Transverse colon (tissue), 4 donors: ENCODE measurements around the gene TECPR1. TPM values are rescaled to one million over a fixed set of nuclear protein-coding genes. Genes with fewer than 3 reads are reported as not detected.

Experiments
- DNase-seq: peaks from one replicate; pipeline ENCODE4 v3.0.0-alpha.2; 2019
- H3K27ac ChIP-seq, 4 donors: fragments of 200-600 bp; sonication (generic); 2 replicates each; pipeline ENCODE4 v1.5.1; 2016 to 2018; ENCODE audit warnings: inconsistent platforms in 4 of 4
- H3K27me3 ChIP-seq: fragments of 200-600 bp; sonication (generic); 2 replicates; pipeline ENCODE4 v1.5.1; 2017; ENCODE audit warnings: inconsistent platforms
- H3K36me3 ChIP-seq, 4 donors: fragments of 200-600 bp; sonication (generic); 2 replicates each; pipeline ENCODE4 v1.5.1; 2017 to 2019; ENCODE audit warnings: inconsistent platforms in 4 of 4
- H3K4me1 ChIP-seq, 4 donors: fragments of 200-600 bp; sonication (generic); 2 replicates each; pipeline ENCODE4 v1.5.1; 2017 to 2020; ENCODE audit warnings: inconsistent platforms in 4 of 4
- H3K4me3 ChIP-seq, 4 donors: fragments of 200-600 bp; sonication (generic); 1 replicate in 1 of 4; 2 replicates in 3 of 4; pipeline versions ENCODE4 v1.5.1 to v1.6.1; 2017 to 2019; ENCODE audit warnings: inconsistent platforms in 4 of 4
- H3K9me3 ChIP-seq, 2 donors: fragments of 200-600 bp; sonication (generic); 2 replicates each; pipeline ENCODE4 v1.5.1; 2017 to 2019; ENCODE audit warnings: inconsistent platforms in 2 of 2
- CTCF ChIP-seq, 5 experiments: fragments of 200-600 bp in 3 of 5; fragments of 450-650 bp in 2 of 5; sonication (generic) in 3 of 5; IDR thresholded peaks; 1 replicate in 2 of 5; 2 replicates in 3 of 5; pipeline ENCODE4 v1.5.1; 2016 to 2017; ENCODE audit warnings: antibody characterized with exemption in 5 of 5, inconsistent platforms in 3 of 5, mild to moderate bottlenecking in 2 of 5, moderate library complexity in 1 of 5
- EP300 ChIP-seq: sonication (generic); formaldehyde crosslinking; IDR thresholded peaks from one replicate; pipeline ENCODE4 v1.6.1; 2017; ENCODE audit warnings: antibody characterized with exemption, low read depth
- POLR2A ChIP-seq: fragments of 450-650 bp; IDR thresholded peaks from one replicate; pipeline ENCODE4 v1.6.1; 2016; ENCODE audit warnings: antibody characterized with exemption, mild to moderate bottlenecking, moderate library complexity
- POLR2AphosphoS5 ChIP-seq, 3 donors: sonication (generic); formaldehyde crosslinking; IDR thresholded peaks; one replicate each; pipeline ENCODE4 v1.6.1; 2016; ENCODE audit warnings: antibody characterized with exemption in 3 of 3
- WGBS, 2 donors: methylation state at CpG; one replicate each; pipeline ENCODE4 v1.1.5; 2018; ENCODE audit warnings: low coverage in 1 of 2; 5-methylcytosine and 5-hydroxymethylcytosine counted together
- in situ Hi-C, 4 donors: fragments of 200-750 bp; cut with MboI; loops; one replicate each; pipeline versions ENCODE4 v1.15.0 to v1.15.1; 2017; ENCODE audit warnings: low sequenced_read_pairs in 3 of 4, low pct_ligation_motif_present in 1 of 4, low pct_unique_long_range_greater_than_20kb in 1 of 4
- intact Hi-C: fragments of 100-400 bp; cut with DNase I; formaldehyde crosslinking; loops from one replicate; pipeline ENCODE4 v1.15.1; 2023; ENCODE audit warnings: low total_unique reads
- total RNA-seq, 4 donors: library from RNA; depleted of rRNA; stranded (reverse); fragments of >200 nt; gene quantifications; one replicate each; pipeline ENCODE4 v1.1.0, GENCODE V29; 2016

TECPR1 gene
- total RNA-seq, 4 donors from 2014 or later, result 23.1 to 43.0 (median 28.8) TPM

- in situ Hi-C loops, result no loop called here
- Histone ChIP-seq H3K27me3 (no peaks in the 10 kb centered on the region), H3K27ac (no peak overlapping the region), H3K4me3 (no peak overlapping the region), H3K9me3 (no peaks in the 10 kb centered on the region), H3K4me1 (no peaks in the 10 kb centered on the region), H3K36me3 (no peaks in the 10 kb centered on the region)
- DNase-seq, result no peak
- 93% methylated on average over 23 of the region's 25 CpGs; no CpG with 5 or more reads in 1 of the 2 donors for WGBS, 2 donors
- no peak for TF ChIP-seq EP300
- intact Hi-C loops, result no loop called here
Observed at GRCh38 chr7:98231493-98232262, 20.4 kb downstream of the TECPR1 start.

GRCh38 chr7:98230746-98231471, 21.1 kb downstream of the TECPR1 start:
- H3K36me3 ChIP-seq, result no peaks in the 10 kb centered on the region
- no peak for DNase-seq
- H3K27me3 ChIP-seq, result no peaks in the 10 kb centered on the region
- intact Hi-C loops (no loop called here), in situ Hi-C loops (no loop called here)
- H3K4me3 ChIP-seq, result no peak overlapping the region
- H3K4me1 ChIP-seq, result no peaks in the 10 kb centered on the region
- 97% methylated on average over 16 of the region's 30 CpGs; no CpG with 5 or more reads in 1 of the 2 donors for WGBS, 2 donors
- H3K27ac ChIP-seq, result no peak overlapping the region
- H3K9me3 ChIP-seq, result no peaks in the 10 kb centered on the region
- TF ChIP-seq POLR2AphosphoS5 (IDR thresholded peaks at IDR 0.05), result no peak
- TF ChIP-seq POLR2A, result no peak
- TF ChIP-seq EP300, result no peak
- no peak for TF ChIP-seq CTCF (IDR thresholded peaks at IDR 0.05)

GRCh38 chr7:98229991-98230745, 21.9 kb downstream of the TECPR1 start:
- H3K27me3 ChIP-seq, result no peaks in the 10 kb centered on the region
- in situ Hi-C loops, result no loop called here
- H3K9me3 ChIP-seq, result no peaks in the 10 kb centered on the region
- H3K36me3 ChIP-seq, result no peaks in the 10 kb centered on the region
- 50 to 87% methylated on average over 1 to 17 of the region's 17 CpGs for WGBS, 2 donors
- no peak for DNase-seq
- intact Hi-C loops, result no loop called here
- no peak overlapping the region for H3K27ac ChIP-seq
- no peak overlapping the region for H3K4me3 ChIP-seq
- TF ChIP-seq POLR2A (no peak), EP300 (no peak), CTCF (IDR thresholded peaks at IDR 0.05) (no peak), POLR2AphosphoS5 (IDR thresholded peaks at IDR 0.05) (no peak)
- no peaks in the 10 kb centered on the region for H3K4me1 ChIP-seq

GRCh38 chr7:98229441-98229840, 22.6 kb downstream of the TECPR1 start:
- Histone ChIP-seq H3K27ac (no peak overlapping the region), H3K4me3 (no peak overlapping the region), H3K27me3 (no peaks in the 10 kb centered on the region), H3K9me3 (no peaks in the 10 kb centered on the region), H3K36me3 (no peaks in the 10 kb centered on the region), H3K4me1 (no peaks in the 10 kb centered on the region)
- intact Hi-C loops, result no loop called here
- no peak for DNase-seq
- WGBS, 2 donors, result 92% methylated on average over 11 of the region's 11 CpGs; no CpG with 5 or more reads in 1 of the 2 donors
- in situ Hi-C loops, result no loop called here
- TF ChIP-seq EP300, result no peak

- in situ Hi-C loops, result no loop called here
- Histone ChIP-seq H3K9me3 (no peaks in the 10 kb centered on the region), H3K4me3 (no peak overlapping the region), H3K36me3 (no peaks in the 10 kb centered on the region), H3K27ac (no peak overlapping the region), H3K27me3 (no peaks in the 10 kb centered on the region), H3K4me1 (no peaks in the 10 kb centered on the region)
- intact Hi-C loops, result no loop called here
- 96% methylated on average over 16 of the region's 16 CpGs; no CpG with 5 or more reads in 1 of the 2 donors for WGBS, 2 donors
- TF ChIP-seq POLR2A, result no peak
- TF ChIP-seq CTCF (IDR thresholded peaks at IDR 0.05), result no peak
- TF ChIP-seq POLR2AphosphoS5 (IDR thresholded peaks at IDR 0.05), result no peak
- no peak for TF ChIP-seq EP300
- no peak for DNase-seq
Observed at GRCh38 chr7:98228801-98229200, 23.2 kb downstream of the TECPR1 start.
